Testis (tissue), 2 donors: ENCODE data around the gene AQP6.

Experiments used
- CTCF ChIP-seq, 3 experiments: fragments of 450-650 bp in 2 of 3; fragments of 200-600 bp in 1 of 3; sonication (generic) in 1 of 3; IDR thresholded peaks; one replicate each; pipeline ENCODE4 v1.5.1; 2016 to 2019; ENCODE audit warnings: antibody characterized with exemption in 3 of 3, mild to moderate bottlenecking in 2 of 3, moderate library complexity in 1 of 3
- POLR2A ChIP-seq: fragments of 450-650 bp; IDR thresholded peaks from one replicate; pipeline ENCODE4 v1.6.1; 2017; ENCODE audit warnings: antibody characterized with exemption, mild to moderate bottlenecking, moderate library complexity

GRCh38 chr12:49970658-49971057, 2.1 kb upstream of the AQP6 start:
- no peak for TF ChIP-seq CTCF (IDR thresholded peaks at IDR 0.05)
- no peak for TF ChIP-seq POLR2A
